ENCODE results near the gene APMAP. TPM values are rescaled to one million over a fixed set of nuclear protein-coding genes. Genes with fewer than 3 reads are reported as not detected.

Gene APMAP
- total and polyA plus RNA-seq, 3 experiments from 2014 or later = 82.5 to 228 (median 83.6) TPM

GRCh38 chr20:24989162-24989561 lies 3.4 kb downstream of the APMAP start:
- Histone ChIP-seq H3K4me3 (ENCODE audit: low read length) (no peak overlapping the region), H3K27ac (ENCODE audit: low read depth, low read length) (no peak overlapping the region), H3K36me3 (ENCODE audit: insufficient read depth, low read length) (peaks cover 3% of the 10 kb centered on the region), H3K4me1 (ENCODE audit: insufficient read depth, low read length) (peaks cover 81% of the 10 kb centered on the region), H3K9me3 (ENCODE audit: low read length) (no peaks in the 10 kb centered on the region), H3K27me3 (ENCODE audit: insufficient read depth, low read length, poor library complexity, severe bottlenecking) (no peaks in the 10 kb centered on the region)
- H3K9me3 Mint-ChIP-seq = no peaks in the 10 kb centered on the region
- H3K27ac Mint-ChIP-seq = peak overlapping the region in 7 of 8 donors; percentile 58 to 100 (median 98)
- H3K4me1 Mint-ChIP-seq = peaks cover 89 to 94% (median 93%) of the 10 kb centered on the region in 3 donors
- POLR2A ChIA-PET = interaction anchor here (0.9 to 1.0 kb wide), 2 partner anchors 37 to 69 kb away, joined by 3 read pairs; partner anchors contain the start of gene ACSS1
- CTCF ChIA-PET = interaction anchor here (1.5 kb wide), 1 partner anchor 190 kb away, joined by 3 read pairs; no protein-coding TSS in a partner anchor
- peaks cover 0 to 4% of the 10 kb centered on the region in 2 donors for H3K27me3 Mint-ChIP-seq
- peak overlapping the region; percentile 55 to 97 (median 71) for H3K4me3 Mint-ChIP-seq
- DNase-seq = no peak
- H3K36me3 Mint-ChIP-seq = peaks cover 0 to 45% (median 7%) of the 10 kb centered on the region in 3 donors

GRCh38 chr20:24987873-24988835 lies 4.4 kb downstream of the APMAP start:
- Mint-ChIP-seq H3K27ac (peak overlapping the region; percentile 58 to 100 (median 94)), H3K4me3 (peak overlapping the region; percentile 27 to 95 (median 68)), H3K4me1 (peaks cover 90 to 94% (median 93%) of the 10 kb centered on the region in 3 donors), H3K27me3 (peaks cover 0 to 4% of the 10 kb centered on the region in 2 donors), H3K9me3 (no peaks in the 10 kb centered on the region), H3K36me3 (peaks cover 4 to 55% (median 11%) of the 10 kb centered on the region in 3 donors)
- H3K4me1 ChIP-seq (ENCODE audit: insufficient read depth, low read length) = peaks cover 75% of the 10 kb centered on the region
- POLR2A ChIA-PET = interaction anchor here (0.6 to 1.0 kb wide), 4 partner anchors 26 to 70 kb away, joined by 3 read pairs; partner anchors contain the start of gene ACSS1
- DNase-seq = no peak
- H3K27me3 ChIP-seq (ENCODE audit: insufficient read depth, low read length, poor library complexity, severe bottlenecking) = no peaks in the 10 kb centered on the region
- H3K36me3 ChIP-seq (ENCODE audit: insufficient read depth, low read length) = peaks cover 9% of the 10 kb centered on the region
- no peak overlapping the region for H3K4me3 ChIP-seq (ENCODE audit: low read length)
- CTCF ChIA-PET = interaction anchor here (1.5 kb wide), 1 partner anchor 191 kb away, joined by 3 read pairs; no protein-coding TSS in a partner anchor
- no peaks in the 10 kb centered on the region for H3K9me3 ChIP-seq (ENCODE audit: low read length)
- H3K27ac ChIP-seq (ENCODE audit: low read depth, low read length) = no peak overlapping the region

GRCh38 chr20:24987244-24987643 lies 5.3 kb downstream of the APMAP start:
- peaks cover 91 to 99% (median 96%) of the 10 kb centered on the region in 3 donors for H3K4me1 Mint-ChIP-seq
- peak overlapping the region in 6 of 7 donors; percentile 5 to 69 (median 46) for H3K4me3 Mint-ChIP-seq
- Histone ChIP-seq H3K4me3 (ENCODE audit: low read length) (no peak overlapping the region), H3K27ac (ENCODE audit: low read depth, low read length) (no peak overlapping the region), H3K4me1 (ENCODE audit: insufficient read depth, low read length) (peaks cover 78% of the 10 kb centered on the region), H3K27me3 (ENCODE audit: insufficient read depth, low read length, poor library complexity, severe bottlenecking) (no peaks in the 10 kb centered on the region), H3K9me3 (ENCODE audit: low read length) (no peaks in the 10 kb centered on the region), H3K36me3 (ENCODE audit: insufficient read depth, low read length) (peaks cover 9% of the 10 kb centered on the region)
- H3K9me3 Mint-ChIP-seq = no peaks in the 10 kb centered on the region
- H3K27ac Mint-ChIP-seq = peak overlapping the region in 7 of 8 donors; percentile 45 to 99 (median 87)
- peaks cover 9 to 59% (median 14%) of the 10 kb centered on the region in 3 donors for H3K36me3 Mint-ChIP-seq
- ChIA-PET POLR2A (no interaction called here), CTCF (no interaction called here)
- peaks cover 0 to 2% of the 10 kb centered on the region in 2 donors for H3K27me3 Mint-ChIP-seq
- DNase-seq = no peak

GRCh38 chr20:24986436-24987015 lies 6.0 kb downstream of the APMAP start:
- POLR2A ChIA-PET = no interaction called here
- peaks cover 95 to 100% (median 100%) of the 10 kb centered on the region in 3 donors for H3K4me1 Mint-ChIP-seq
- peaks cover 80% of the 10 kb centered on the region for H3K4me1 ChIP-seq (ENCODE audit: insufficient read depth, low read length)

GRCh38 chr20:24985802-24986201 lies 6.7 kb downstream of the APMAP start:
- ChIA-PET CTCF (no interaction called here), POLR2A (no interaction called here)
- Histone ChIP-seq H3K27me3 (ENCODE audit: insufficient read depth, low read length, poor library complexity, severe bottlenecking) (no peaks in the 10 kb centered on the region), H3K36me3 (ENCODE audit: insufficient read depth, low read length) (peaks cover 9% of the 10 kb centered on the region), H3K4me1 (ENCODE audit: insufficient read depth, low read length) (peaks cover 79% of the 10 kb centered on the region), H3K9me3 (ENCODE audit: low read length) (no peaks in the 10 kb centered on the region), H3K4me3 (ENCODE audit: low read length) (no peak overlapping the region), H3K27ac (ENCODE audit: low read depth, low read length) (no peak overlapping the region)
- peaks cover 0 to 2% of the 10 kb centered on the region in 2 donors for H3K27me3 Mint-ChIP-seq
- H3K4me1 Mint-ChIP-seq = peaks cover 95 to 100% (median 100%) of the 10 kb centered on the region in 3 donors
- peak overlapping the region; percentile 43 to 98 (median 88) for H3K27ac Mint-ChIP-seq
- H3K9me3 Mint-ChIP-seq = no peaks in the 10 kb centered on the region
- peak overlapping the region; percentile 24 to 83 (median 58) for H3K4me3 Mint-ChIP-seq
- H3K36me3 Mint-ChIP-seq = peaks cover 13 to 62% (median 20%) of the 10 kb centered on the region in 3 donors
- no peak for DNase-seq

More at GRCh38 chr20:24986436-24987015, 6.0 kb downstream of the APMAP start:
- H3K4me3 Mint-ChIP-seq = peak overlapping the region in 5 of 7 donors; percentile 24 to 58 (median 25)
- Histone ChIP-seq H3K27ac (ENCODE audit: low read depth, low read length) (no peak overlapping the region), H3K36me3 (ENCODE audit: insufficient read depth, low read length) (peaks cover 9% of the 10 kb centered on the region), H3K9me3 (ENCODE audit: low read length) (no peaks in the 10 kb centered on the region), H3K4me3 (ENCODE audit: low read length) (no peak overlapping the region), H3K27me3 (ENCODE audit: insufficient read depth, low read length, poor library complexity, severe bottlenecking) (no peaks in the 10 kb centered on the region)
- no peak for DNase-seq
- peak overlapping the region; percentile 59 to 99 (median 90) for H3K27ac Mint-ChIP-seq
- CTCF ChIA-PET = no interaction called here
- peaks cover 0 to 2% of the 10 kb centered on the region in 2 donors for H3K27me3 Mint-ChIP-seq
- peaks cover 9 to 58% (median 15%) of the 10 kb centered on the region in 3 donors for H3K36me3 Mint-ChIP-seq
- H3K9me3 Mint-ChIP-seq = no peaks in the 10 kb centered on the region

GRCh38 chr20:24984961-24985640 lies 7.5 kb downstream of the APMAP start:
- Mint-ChIP-seq H3K27ac (peak overlapping the region; percentile 43 to 98 (median 88)), H3K9me3 (no peaks in the 10 kb centered on the region), H3K27me3 (peaks cover 0 to 2% of the 10 kb centered on the region in 2 donors), H3K36me3 (peaks cover 18 to 67% (median 19%) of the 10 kb centered on the region in 3 donors), H3K4me1 (peaks cover 89 to 100% (median 99%) of the 10 kb centered on the region in 3 donors), H3K4me3 (peak overlapping the region; percentile 24 to 83 (median 58))
- peaks cover 72% of the 10 kb centered on the region for H3K4me1 ChIP-seq (ENCODE audit: insufficient read depth, low read length)
- ChIA-PET POLR2A (no interaction called here), CTCF (no interaction called here)
- H3K36me3 ChIP-seq (ENCODE audit: insufficient read depth, low read length) = peaks cover 11% of the 10 kb centered on the region
- DNase-seq = no peak
- H3K27me3 ChIP-seq (ENCODE audit: insufficient read depth, low read length, poor library complexity, severe bottlenecking) = no peaks in the 10 kb centered on the region
- H3K4me3 ChIP-seq (ENCODE audit: low read length) = no peak overlapping the region
- no peak overlapping the region for H3K27ac ChIP-seq (ENCODE audit: low read depth, low read length)
- no peaks in the 10 kb centered on the region for H3K9me3 ChIP-seq (ENCODE audit: low read length)

- Mint-ChIP-seq H3K9me3 (peaks cover 0 to 2% (median 0%) of the 10 kb centered on the region in 5 donors), H3K36me3 (peaks cover 27 to 71% (median 29%) of the 10 kb centered on the region in 3 donors), H3K27ac (peak overlapping the region in 6 of 8 donors; percentile 50 to 98 (median 90)), H3K27me3 (peaks cover 0 to 2% of the 10 kb centered on the region in 2 donors), H3K4me3 (no peak overlapping the region), H3K4me1 (peaks cover 85 to 100% (median 97%) of the 10 kb centered on the region in 3 donors)
- ChIA-PET POLR2A (no interaction called here), CTCF (interaction anchor here (1.3 to 1.6 kb wide), 2 partner anchors 23 to 29 kb away, joined by 3 to 4 read pairs; no protein-coding TSS in a partner anchor)
- H3K36me3 ChIP-seq (ENCODE audit: insufficient read depth, low read length) = peaks cover 17% of the 10 kb centered on the region
- H3K27ac ChIP-seq (ENCODE audit: low read depth, low read length) = no peak overlapping the region
- no peak overlapping the region for H3K4me3 ChIP-seq (ENCODE audit: low read length)
- no peak for DNase-seq
- H3K4me1 ChIP-seq (ENCODE audit: insufficient read depth, low read length) = peaks cover 60% of the 10 kb centered on the region
- H3K27me3 ChIP-seq (ENCODE audit: insufficient read depth, low read length, poor library complexity, severe bottlenecking) = no peaks in the 10 kb centered on the region
- no peaks in the 10 kb centered on the region for H3K9me3 ChIP-seq (ENCODE audit: low read length)
Observed at GRCh38 chr20:24983896-24984295, 8.7 kb downstream of the APMAP start.
